Measurements from ENCODE around the gene SLCO4A1.

The SLCO4A1 gene

DNA sequence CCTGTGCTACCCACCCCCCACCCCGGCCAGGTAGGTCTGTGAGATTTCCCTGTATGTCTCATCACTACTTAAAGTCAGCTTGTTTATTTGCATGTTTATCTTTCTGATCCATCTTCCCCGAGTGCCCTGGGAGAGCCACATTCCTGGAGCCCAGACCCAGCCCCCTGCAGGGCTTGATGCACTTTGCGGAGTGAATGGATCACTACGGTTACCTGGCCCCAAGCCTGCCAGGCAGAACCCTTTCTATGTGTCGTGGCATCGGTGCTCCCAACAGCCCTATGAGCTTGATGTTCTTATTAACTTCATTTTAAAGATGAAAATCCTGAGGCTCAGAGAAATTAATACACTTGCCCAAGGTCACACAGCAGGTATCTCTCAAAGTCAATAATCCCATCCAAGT lies 13.6 kb upstream of the SLCO4A1 start:
- no peak for TF ChIP-seq CTCF (IDR thresholded peaks at IDR 0.05; ENCODE audit: insufficient read depth, low read depth, low read length, missing control alignments)
- DNase-seq (ENCODE audit: low read depth), result peak; percentile 47
- H3K4me3 ChIP-seq (ENCODE audit: low read length), result no peak overlapping the region

GRCh38 chr20:62629864-62630470 lies 12.3 kb upstream of the SLCO4A1 start:
- no peak for DNase-seq (ENCODE audit: low read depth)
- no peak overlapping the region for H3K4me3 ChIP-seq (ENCODE audit: low read length)
- TF ChIP-seq CTCF (IDR thresholded peaks at IDR 0.05; ENCODE audit: insufficient read depth, low read depth, low read length, missing control alignments), result no peak

- no peak for TF ChIP-seq CTCF (IDR thresholded peaks at IDR 0.05; ENCODE audit: insufficient read depth, low read depth, low read length, missing control alignments)
- DNase-seq (ENCODE audit: low read depth), result no peak
- H3K4me3 ChIP-seq (ENCODE audit: low read length), result no peak overlapping the region
Measured at GRCh38 chr20:62631336-62632308, 10.7 kb upstream of the SLCO4A1 start.

GRCh38 chr20:62632575-62633090 lies 9.7 kb upstream of the SLCO4A1 start:
- no peak for DNase-seq (ENCODE audit: low read depth)
- no peak overlapping the region for H3K4me3 ChIP-seq (ENCODE audit: low read length)
- TF ChIP-seq CTCF (IDR thresholded peaks at IDR 0.05; ENCODE audit: insufficient read depth, low read depth, low read length, missing control alignments), result no peak

GRCh38 chr20:62633598-62634329 lies 8.5 kb upstream of the SLCO4A1 start:
- TF ChIP-seq CTCF (IDR thresholded peaks at IDR 0.05; ENCODE audit: insufficient read depth, low read depth, low read length, missing control alignments), result no peak
- H3K4me3 ChIP-seq (ENCODE audit: low read length), result no peak overlapping the region
- no peak for DNase-seq (ENCODE audit: low read depth)

DNA sequence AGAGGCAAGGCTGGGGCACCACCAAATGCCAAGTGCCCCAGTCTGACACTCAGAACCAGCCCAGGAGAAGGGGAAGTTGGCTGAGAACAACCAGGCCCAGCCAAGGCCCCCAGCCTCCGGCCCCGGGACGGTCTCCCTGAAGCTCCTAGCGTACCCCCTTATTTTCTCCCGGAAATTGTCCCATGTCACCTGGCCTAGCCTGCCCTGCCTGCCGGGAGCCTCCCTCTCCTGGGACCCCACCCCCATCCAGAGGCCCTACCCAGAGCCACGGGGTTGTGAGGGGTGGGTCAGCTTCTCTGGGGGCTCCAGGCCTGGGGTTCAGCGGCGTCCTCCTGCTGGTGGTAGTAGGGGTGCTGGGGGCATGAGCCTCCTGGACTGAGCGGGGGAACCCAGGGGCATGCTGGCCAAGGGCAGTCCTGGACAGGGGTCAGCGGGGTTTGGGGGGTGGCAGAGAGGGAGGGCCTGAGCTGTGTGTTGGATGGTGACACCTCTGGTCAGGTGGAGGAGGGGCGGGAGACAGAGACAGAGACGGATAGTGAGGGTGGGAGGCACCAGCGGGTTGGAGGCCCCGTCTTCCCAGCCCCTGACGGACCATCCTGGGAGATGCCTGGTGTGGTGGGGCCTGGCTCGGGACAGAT lies 7.9 kb upstream of the SLCO4A1 start:
- DNase-seq (ENCODE audit: low read depth), result no peak
- no peak overlapping the region for H3K4me3 ChIP-seq (ENCODE audit: low read length)
- no peak for TF ChIP-seq CTCF (IDR thresholded peaks at IDR 0.05; ENCODE audit: insufficient read depth, low read depth, low read length, missing control alignments)

Data from epithelial cell of esophagus (primary cell).